ENCODE measurements around the gene WDR20. TPM values are rescaled to one million over a fixed set of nuclear protein-coding genes. Genes with fewer than 3 reads are reported as not detected.

Gene WDR20
- polyA plus RNA-seq, 1 of the 3 experiments (the other 2 are of a cell fraction), result 12.4 TPM

DNA sequence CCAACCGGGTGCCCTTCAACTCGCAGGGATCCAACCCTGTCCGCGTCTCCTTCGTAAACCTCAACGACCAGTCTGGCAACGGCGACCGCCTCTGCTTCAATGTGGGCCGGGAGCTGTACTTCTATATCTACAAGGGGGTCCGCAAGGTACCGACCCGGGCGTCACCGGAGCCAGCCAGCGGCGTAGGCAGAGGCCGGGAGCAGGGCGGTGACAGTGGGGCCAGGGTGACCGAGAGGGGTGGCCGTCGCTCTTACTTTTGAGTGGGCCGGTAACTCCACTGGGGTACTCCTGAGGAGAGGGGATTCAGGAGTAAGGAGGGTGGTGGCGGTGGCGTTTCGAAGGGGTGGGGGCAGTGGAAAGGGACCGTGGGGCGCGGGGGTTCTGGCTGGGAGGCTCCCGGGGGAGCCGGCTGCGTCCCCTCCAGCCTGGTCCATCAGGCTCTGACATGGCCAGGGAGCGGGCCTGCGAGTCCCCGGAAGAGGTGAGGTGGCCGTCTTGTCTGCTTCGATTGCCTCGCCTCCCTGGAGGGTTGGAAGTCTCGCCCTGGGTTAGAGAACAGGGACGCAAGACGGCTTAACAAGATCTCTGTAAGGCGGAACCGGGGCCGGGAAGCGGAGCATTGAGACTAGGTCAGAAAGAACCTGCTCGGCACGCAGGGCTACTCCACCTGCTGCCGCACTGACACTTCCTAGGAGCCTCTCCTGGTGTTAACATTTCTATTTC is 491 bp downstream of the WDR20 start:
- H3K79me2 ChIP-seq (ENCODE audit: insufficient read depth), result peaks cover 61% of the 10 kb centered on the region

DNA sequence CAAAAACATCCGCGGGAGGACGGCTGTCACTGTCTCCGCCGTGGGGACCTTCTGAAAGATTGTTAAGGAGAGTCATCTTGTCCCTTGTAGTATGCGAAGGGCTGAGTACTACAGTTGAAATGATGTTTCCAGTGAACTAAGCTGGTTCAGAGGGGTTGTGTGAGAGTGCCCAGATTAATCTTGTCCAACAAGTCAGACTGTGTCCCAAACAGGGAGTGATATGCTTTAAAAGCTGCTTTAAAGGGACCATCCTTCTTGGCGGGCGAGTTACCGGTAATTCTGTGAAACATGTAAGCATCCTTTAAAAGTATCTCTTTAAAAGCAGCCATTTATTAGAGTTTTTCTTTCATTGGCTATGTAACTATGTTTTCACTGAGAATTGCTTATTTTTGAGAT is 1.1 kb downstream of the WDR20 start:
- Histone ChIP-seq H3K4me2 (peak overlapping the region; percentile 82), H3F3A (replicated peaks; ENCODE audit: insufficient read depth) (peaks cover 3% of the 10 kb centered on the region), H3K79me2 (ENCODE audit: insufficient read depth) (peaks cover 67% of the 10 kb centered on the region), H3K4me1 (ENCODE audit: control insufficient read depth in 1 of 2, insufficient read depth in 2 of 2, low read depth in 1 of 2, low read length in 1 of 2) (peaks cover 3 to 6% of the 10 kb centered on the region in 2 experiments; a peak in 3 of 4 replicates), H3K9me2 (no peaks in the 10 kb centered on the region), H3K27me3 (ENCODE audit: insufficient read depth) (no peaks in the 10 kb centered on the region), H3K27ac (ENCODE audit: low read depth in 2 of 2, low read length in 1 of 2) (peak overlapping the region; percentile 75 to 88; a peak in 3 of 4 replicates), H3K4me3 (ENCODE audit: low read depth in 2 of 2, low read length in 1 of 2) (peak overlapping the region; percentile 73 to 98), H2AFZ (ENCODE audit: low read depth) (no peak overlapping the region), H4K20me1 (ENCODE audit: insufficient read depth) (peaks cover 43% of the 10 kb centered on the region), H3K36me3 (replicated peaks in 1 of 2; ENCODE audit: control insufficient read depth in 1 of 2, insufficient read depth in 2 of 2, low read length in 1 of 2) (peaks cover 0 to 13% of the 10 kb centered on the region in 2 experiments), H3K9me3 (no peaks in the 10 kb centered on the region), H3K9ac (peak overlapping the region; percentile 94)
- DNase-seq, result no peak
- TF ChIP-seq CHD2 (IDR thresholded peaks at IDR 0.05; ENCODE audit: low read length, partially characterized antibody), result no peak
- TF ChIP-seq SIN3A (IDR thresholded peaks at IDR 0.05; ENCODE audit: borderline replicate concordance, low read depth, low read length), result no peak
- no peak for TF ChIP-seq RFX5 (IDR thresholded peaks at IDR 0.05; ENCODE audit: low read length)
- TF ChIP-seq NRF1 (IDR thresholded peaks at IDR 0.05; ENCODE audit: low read depth, low read length), result no peak
- no peak for TF ChIP-seq EP300 (IDR thresholded peaks at IDR 0.05; ENCODE audit: borderline replicate concordance in 1 of 2, low read depth in 1 of 2, low read length in 1 of 2)
- TF ChIP-seq GATA2 (CRISPR knock-in tag; IDR thresholded peaks at IDR 0.05), result no peak
- TF ChIP-seq EZH2phosphoT487 (IDR thresholded peaks at IDR 0.05; ENCODE audit: borderline replicate concordance, low read depth), result no peak
- no peak for TF ChIP-seq POLR2AphosphoS5 (IDR thresholded peaks at IDR 0.05; ENCODE audit: low read depth, low read length)
- no peak for TF ChIP-seq MXI1 (IDR thresholded peaks at IDR 0.05; ENCODE audit: low read depth, low read length)
- TF ChIP-seq, protein P1, sequence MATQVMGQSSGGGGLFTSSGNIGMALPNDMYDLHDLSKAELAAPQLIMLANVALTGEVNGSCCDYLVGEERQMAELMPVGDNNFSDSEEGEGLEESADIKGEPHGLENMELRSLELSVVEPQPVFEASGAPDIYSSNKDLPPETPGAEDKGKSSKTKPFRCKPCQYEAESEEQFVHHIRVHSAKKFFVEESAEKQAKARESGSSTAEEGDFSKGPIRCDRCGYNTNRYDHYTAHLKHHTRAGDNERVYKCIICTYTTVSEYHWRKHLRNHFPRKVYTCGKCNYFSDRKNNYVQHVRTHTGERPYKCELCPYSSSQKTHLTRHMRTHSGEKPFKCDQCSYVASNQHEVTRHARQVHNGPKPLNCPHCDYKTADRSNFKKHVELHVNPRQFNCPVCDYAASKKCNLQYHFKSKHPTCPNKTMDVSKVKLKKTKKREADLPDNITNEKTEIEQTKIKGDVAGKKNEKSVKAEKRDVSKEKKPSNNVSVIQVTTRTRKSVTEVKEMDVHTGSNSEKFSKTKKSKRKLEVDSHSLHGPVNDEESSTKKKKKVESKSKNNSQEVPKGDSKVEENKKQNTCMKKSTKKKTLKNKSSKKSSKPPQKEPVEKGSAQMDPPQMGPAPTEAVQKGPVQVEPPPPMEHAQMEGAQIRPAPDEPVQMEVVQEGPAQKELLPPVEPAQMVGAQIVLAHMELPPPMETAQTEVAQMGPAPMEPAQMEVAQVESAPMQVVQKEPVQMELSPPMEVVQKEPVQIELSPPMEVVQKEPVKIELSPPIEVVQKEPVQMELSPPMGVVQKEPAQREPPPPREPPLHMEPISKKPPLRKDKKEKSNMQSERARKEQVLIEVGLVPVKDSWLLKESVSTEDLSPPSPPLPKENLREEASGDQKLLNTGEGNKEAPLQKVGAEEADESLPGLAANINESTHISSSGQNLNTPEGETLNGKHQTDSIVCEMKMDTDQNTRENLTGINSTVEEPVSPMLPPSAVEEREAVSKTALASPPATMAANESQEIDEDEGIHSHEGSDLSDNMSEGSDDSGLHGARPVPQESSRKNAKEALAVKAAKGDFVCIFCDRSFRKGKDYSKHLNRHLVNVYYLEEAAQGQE (IDR thresholded peaks at IDR 0.05; ENCODE audit: low read depth, low read length), result no peak
- TF ChIP-seq, protein P2, sequence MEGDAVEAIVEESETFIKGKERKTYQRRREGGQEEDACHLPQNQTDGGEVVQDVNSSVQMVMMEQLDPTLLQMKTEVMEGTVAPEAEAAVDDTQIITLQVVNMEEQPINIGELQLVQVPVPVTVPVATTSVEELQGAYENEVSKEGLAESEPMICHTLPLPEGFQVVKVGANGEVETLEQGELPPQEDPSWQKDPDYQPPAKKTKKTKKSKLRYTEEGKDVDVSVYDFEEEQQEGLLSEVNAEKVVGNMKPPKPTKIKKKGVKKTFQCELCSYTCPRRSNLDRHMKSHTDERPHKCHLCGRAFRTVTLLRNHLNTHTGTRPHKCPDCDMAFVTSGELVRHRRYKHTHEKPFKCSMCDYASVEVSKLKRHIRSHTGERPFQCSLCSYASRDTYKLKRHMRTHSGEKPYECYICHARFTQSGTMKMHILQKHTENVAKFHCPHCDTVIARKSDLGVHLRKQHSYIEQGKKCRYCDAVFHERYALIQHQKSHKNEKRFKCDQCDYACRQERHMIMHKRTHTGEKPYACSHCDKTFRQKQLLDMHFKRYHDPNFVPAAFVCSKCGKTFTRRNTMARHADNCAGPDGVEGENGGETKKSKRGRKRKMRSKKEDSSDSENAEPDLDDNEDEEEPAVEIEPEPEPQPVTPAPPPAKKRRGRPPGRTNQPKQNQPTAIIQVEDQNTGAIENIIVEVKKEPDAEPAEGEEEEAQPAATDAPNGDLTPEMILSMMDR (IDR thresholded peaks at IDR 0.05), result no peak
- TF ChIP-seq, protein P3, sequence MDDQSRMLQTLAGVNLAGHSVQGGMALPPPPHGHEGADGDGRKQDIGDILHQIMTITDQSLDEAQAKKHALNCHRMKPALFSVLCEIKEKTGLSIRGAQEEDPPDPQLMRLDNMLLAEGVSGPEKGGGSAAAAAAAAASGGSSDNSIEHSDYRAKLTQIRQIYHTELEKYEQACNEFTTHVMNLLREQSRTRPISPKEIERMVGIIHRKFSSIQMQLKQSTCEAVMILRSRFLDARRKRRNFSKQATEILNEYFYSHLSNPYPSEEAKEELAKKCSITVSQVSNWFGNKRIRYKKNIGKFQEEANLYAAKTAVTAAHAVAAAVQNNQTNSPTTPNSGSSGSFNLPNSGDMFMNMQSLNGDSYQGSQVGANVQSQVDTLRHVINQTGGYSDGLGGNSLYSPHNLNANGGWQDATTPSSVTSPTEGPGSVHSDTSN (IDR thresholded peaks at IDR 0.05), result no peak
- ChIA-PET POLR2A (no interaction called here), CTCF (interaction anchor here (0.6 to 2.2 kb wide), 2 partner anchors 173 to 177 kb away, joined by 3 to 7 read pairs; no protein-coding TSS in a partner anchor)
- 14% methylated on average over 9 of the region's 9 CpGs for WGBS (ENCODE audit: low lambda C conversion rate)

More for the DNA sequence above, 491 bp downstream of the WDR20 start:
- peak overlapping the region; percentile 75 to 88; a peak in 3 of 4 replicates for H3K27ac ChIP-seq (ENCODE audit: low read depth in 2 of 2, low read length in 1 of 2)
- H3K9me2 ChIP-seq, result no peaks in the 10 kb centered on the region
- TF ChIP-seq RFX5 (IDR thresholded peaks at IDR 0.05; ENCODE audit: low read length) (no peak), GATA2 (CRISPR knock-in tag; IDR thresholded peaks at IDR 0.05) (0 out of 2 replicates have a peak, but pooled peaks have one; percentile 2), SIN3A (IDR thresholded peaks at IDR 0.05; ENCODE audit: borderline replicate concordance, low read depth, low read length) (no peak), FOSL2 (IDR thresholded peaks at IDR 0.05; ENCODE audit: borderline replicate concordance, low read depth) (no peak)
- peak; percentile 48 for DNase-seq
- ChIA-PET CTCF (interaction anchor here (1.1 to 2.2 kb wide), 2 partner anchors 68 to 174 kb away, joined by 4 to 7 read pairs; no protein-coding TSS in a partner anchor), POLR2A (interaction anchor here (1.1 kb wide), 1 partner anchor 165 kb away, joined by 4 read pairs; the partner anchor contains the start of gene MOK)
- 1% methylated on average over 16 of the region's 48 CpGs for WGBS (ENCODE audit: low lambda C conversion rate)
- H3K27me3 ChIP-seq (ENCODE audit: insufficient read depth), result no peaks in the 10 kb centered on the region
- no peaks in the 10 kb centered on the region for H3K9me3 ChIP-seq
- peak overlapping the region; percentile 96; the same call in 1 of the 2 replicates for H2AFZ ChIP-seq (ENCODE audit: low read depth)
- H3K4me3 ChIP-seq (ENCODE audit: low read depth in 2 of 2, low read length in 1 of 2), result peak overlapping the region; percentile 73 to 98
- H3K4me2 ChIP-seq, result peak overlapping the region; percentile 82
- H4K20me1 ChIP-seq (ENCODE audit: insufficient read depth), result peaks cover 37% of the 10 kb centered on the region
- H3K36me3 ChIP-seq (replicated peaks in 1 of 2; ENCODE audit: control insufficient read depth in 1 of 2, insufficient read depth in 2 of 2, low read length in 1 of 2), result peaks cover 0 to 13% of the 10 kb centered on the region in 2 experiments
- H3K9ac ChIP-seq, result peak overlapping the region; percentile 94
- peaks cover 3% of the 10 kb centered on the region for H3F3A ChIP-seq (replicated peaks; ENCODE audit: insufficient read depth)
- peaks cover 3 to 6% of the 10 kb centered on the region in 2 experiments; a peak in 3 of 4 replicates for H3K4me1 ChIP-seq (ENCODE audit: control insufficient read depth in 1 of 2, insufficient read depth in 2 of 2, low read depth in 1 of 2, low read length in 1 of 2)
